Measurements from ENCODE around the gene BORCS8.
"Not testable (repeated sequence)": the region's sequence is repeated elsewhere in the genome, so short reads cannot be mapped to it uniquely, and the experiment has no call there.

BORCS8 gene

GRCh38 chr19:19192078-19192882 is at the start of gene BORCS8, which contains the start of gene RFXANK:
BORCS8 (minus strand) TSS chr19:19192152; CDS start chr19:19192117, 35 bp downstream.
RFXANK (plus strand) TSS chr19:19192258; CDS start chr19:19193947, 1,689 bp downstream.
- peak; percentile 100 for DNase-seq (ENCODE audit: low spot score)

GRCh38 chr19:19240476-19240875 is 48.5 kb upstream of the BORCS8 start:
- DNase-seq (ENCODE audit: low spot score) = no peak

GRCh38 chr19:19239675-19240074 is 47.7 kb upstream of the BORCS8 start:
- DNase-seq (ENCODE audit: low spot score) = no peak

- DNase-seq (ENCODE audit: low spot score) = no peak
These were observed 46.4 kb upstream of the BORCS8 start for GRCh38 chr19:19238126-19238894.

- DNase-seq (ENCODE audit: low spot score) = no peak
These were observed 44.2 kb upstream of the BORCS8 start for GRCh38 chr19:19236173-19236572.

- DNase-seq (ENCODE audit: low spot score) = no peak
These were observed 42.4 kb upstream of the BORCS8 start for GRCh38 chr19:19234220-19234816.

GRCh38 chr19:19232261-19232721 is 40.3 kb upstream of the BORCS8 start:
- peak; percentile 36 for DNase-seq (ENCODE audit: low spot score)

- DNase-seq (ENCODE audit: low spot score) = no peak
These were observed 39.0 kb upstream of the BORCS8 start for GRCh38 chr19:19230999-19231398.

- DNase-seq (ENCODE audit: low spot score) = no peak
These were observed 37.7 kb upstream of the BORCS8 start for GRCh38 chr19:19229701-19230100.

GRCh38 chr19:19227217-19227616 is 35.3 kb upstream of the BORCS8 start:
- no peak for DNase-seq (ENCODE audit: low spot score)

GRCh38 chr19:19226663-19227062 is 34.7 kb upstream of the BORCS8 start:
- no peak for DNase-seq (ENCODE audit: low spot score)

GRCh38 chr19:19226204-19226603 is 34.3 kb upstream of the BORCS8 start:
- DNase-seq (ENCODE audit: low spot score) = no peak

GRCh38 chr19:19224852-19225494 is 33.0 kb upstream of the BORCS8 start:
- peak; percentile 30 for DNase-seq (ENCODE audit: low spot score)

GRCh38 chr19:19224150-19224851 is 32.3 kb upstream of the BORCS8 start:
- no peak for DNase-seq (ENCODE audit: low spot score)

- no peak for DNase-seq (ENCODE audit: low spot score)
These were observed 31.7 kb upstream of the BORCS8 start for GRCh38 chr19:19223636-19224035.

- DNase-seq (ENCODE audit: low spot score) = no peak
These were observed 31.1 kb upstream of the BORCS8 start for GRCh38 chr19:19223060-19223459.

- not testable (repeated sequence) for DNase-seq (ENCODE audit: low spot score)
These were observed 29.0 kb upstream of the BORCS8 start for GRCh38 chr19:19221000-19221399.

- no peak for DNase-seq (ENCODE audit: low spot score)
These were observed 27.0 kb upstream of the BORCS8 start for GRCh38 chr19:19218911-19219310.

- peak; percentile 47 for DNase-seq (ENCODE audit: low spot score)
These were observed 25.1 kb upstream of the BORCS8 start for GRCh38 chr19:19217099-19217498.

- no peak for DNase-seq (ENCODE audit: low spot score)
These were observed 23.8 kb upstream of the BORCS8 start for GRCh38 chr19:19215792-19216191.

- DNase-seq (ENCODE audit: low spot score) = no peak
These were observed 22.9 kb upstream of the BORCS8 start for GRCh38 chr19:19214892-19215291.

GRCh38 chr19:19214159-19214490 is 22.2 kb upstream of the BORCS8 start:
- DNase-seq (ENCODE audit: low spot score) = no peak

Measured in cerebellar cortex (tissue), 1 donor.